Hepatocyte (in vitro differentiated cells): ENCODE data around the gene RAP1GAP.

Experiments
- CTCF ChIP-seq: fragments of 200-600 bp; sonication (generic); IDR thresholded peaks from 2 replicates; pipeline ENCODE4 v1.5.1; 2016; ENCODE audit warnings: antibody characterized with exemption, mild to moderate bottlenecking; ENCODE audit not compliant: poor library complexity
- EZH2 ChIP-seq: fragments of 200-600 bp; sonication (generic); IDR thresholded peaks from 2 replicates; pipeline ENCODE4 v1.6.1; 2016; ENCODE audit warnings: antibody characterized with exemption, mild to moderate bottlenecking, borderline replicate concordance
- EZH2phosphoT487 ChIP-seq: fragments of 200-600 bp; sonication (generic); IDR thresholded peaks from one replicate; pipeline ENCODE4 v1.6.1; 2018; ENCODE audit warnings: antibody characterized with exemption, mild to moderate bottlenecking, low read depth, moderate library complexity; ENCODE audit not compliant: unreplicated experiment, severe bottlenecking

DNA sequence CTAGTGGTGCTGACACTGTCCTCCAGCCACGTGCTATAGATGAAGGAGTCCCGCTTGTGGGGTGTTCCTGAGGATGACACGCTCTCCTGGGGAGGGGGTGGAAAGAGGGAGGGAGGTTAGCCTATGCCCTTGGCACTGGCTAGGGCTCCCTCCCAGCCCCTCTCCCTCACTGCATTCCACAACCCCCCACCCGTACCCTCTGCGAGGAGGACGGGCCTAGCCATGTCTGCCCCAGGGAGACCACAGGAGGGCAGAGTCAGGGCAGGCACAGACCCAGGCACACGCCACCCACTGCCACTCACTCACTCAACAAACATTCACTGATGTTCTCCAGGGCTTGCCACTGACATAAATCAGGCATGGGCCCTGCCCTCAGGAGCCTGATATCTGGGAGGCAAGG lies 70.7 kb downstream of the RAP1GAP start:
- TF ChIP-seq CTCF (no peak), EZH2 (no peak), EZH2phosphoT487 (no peak)
